IMR-90 (cell line): Measurements from ENCODE around the gene KAT2A. TPM values are rescaled to one million over a fixed set of nuclear protein-coding genes. Genes with fewer than 3 reads are reported as not detected.

ENCODE experiments used
- ATAC-seq: fragments of 200-7000 bp; cut with Tn5 transposase; 2 replicates; pipeline ENCODE4 v1.9.1; 2020; ENCODE audit warnings: low read depth, mild to moderate bottlenecking, moderate library complexity
- BruUV-seq: library from RNA; stranded (reverse); fragments of 400-500 nt; replicated peaks from 2 replicates; lab custom pipeline; 2021; lab: Mats Ljungman, UMichigan
- CTCF ChIA-PET: fragments of 300-600 bp; formaldehyde crosslinking; extraction: SDS; loops from one replicate; lab custom pipeline; 2021; ENCODE audit warnings: antibody characterized with exemption; lab: Yijun Ruan, JAX
- POLR2A ChIA-PET: fragments of 300-600 bp; sonication (Branson Sonifier 250); formaldehyde crosslinking; loops from one replicate; lab custom pipeline; 2022; ENCODE audit warnings: antibody characterized with exemption; ENCODE audit not compliant: unreplicated experiment; lab: Charles Lee
- DNase-seq: peaks from one replicate; pipeline ENCODE4 v3.0.0; 2013
- H2AFZ ChIP-seq: replicated peaks from 2 replicates; pipeline ENCODE3; 2013; ENCODE audit warnings: low read length, mild to moderate bottlenecking; ENCODE audit not compliant: poor library complexity
- H2AK5ac ChIP-seq: 2 replicates; pipeline ENCODE4 v1.6.1; 2013; ENCODE audit warnings: low read depth, low read length, inconsistent platforms
- H2AK9ac ChIP-seq: replicated peaks from 2 replicates; pipeline ENCODE3; 2013; ENCODE audit warnings: mild to moderate bottlenecking, low read depth, low read length, moderate library complexity; ENCODE audit not compliant: poor library complexity
- H2BK120ac ChIP-seq: 2 replicates; pipeline ENCODE4 v1.6.1; 2013; ENCODE audit warnings: low read depth, low read length, inconsistent platforms
- H2BK15ac ChIP-seq: 3 replicates; pipeline ENCODE4 v1.6.1; 2013; ENCODE audit warnings: low read depth, low read length, inconsistent platforms
- H2BK20ac ChIP-seq: 2 replicates; pipeline ENCODE4 v1.6.1; 2013; ENCODE audit warnings: low read depth, mild to moderate bottlenecking, inconsistent platforms, low read length, moderate library complexity
- H2BK5ac ChIP-seq: 2 replicates; pipeline ENCODE4 v1.6.1; 2013; ENCODE audit warnings: mild to moderate bottlenecking, low read depth, low read length, inconsistent platforms; ENCODE audit not compliant: poor library complexity, severe bottlenecking
- H3K14ac ChIP-seq: replicated peaks from 2 replicates; pipeline ENCODE4 v1.6.1; 2013; ENCODE audit warnings: low read depth, low read length, inconsistent platforms
- H3K18ac ChIP-seq: 2 replicates; pipeline ENCODE4 v1.6.1; 2013; ENCODE audit warnings: low read depth, low read length, control low read depth
- H3K23ac ChIP-seq: 2 replicates; pipeline ENCODE4 v1.6.1; 2013; ENCODE audit warnings: low read depth, low read length, inconsistent platforms
- H3K27ac ChIP-seq: 2 replicates; pipeline ENCODE4 v1.5.1; 2013; ENCODE audit warnings: mild to moderate bottlenecking, control low read depth, low read length; ENCODE audit not compliant: insufficient read depth
- H3K27me3 ChIP-seq: 2 replicates; pipeline ENCODE4 v1.6.1; 2013; ENCODE audit warnings: low read length; ENCODE audit not compliant: control insufficient read depth, insufficient read depth
- H3K36me3 ChIP-seq: 2 replicates; pipeline ENCODE4 v1.6.1; 2013; ENCODE audit warnings: low read length, mixed read lengths; ENCODE audit not compliant: control insufficient read depth, insufficient read depth
- H3K4ac ChIP-seq: 2 replicates; pipeline ENCODE4 v1.6.1; 2013; ENCODE audit warnings: low read depth, low read length, inconsistent platforms
- H3K4me1 ChIP-seq: 2 replicates; pipeline ENCODE4 v1.6.1; 2013; ENCODE audit warnings: low read length, mixed read lengths; ENCODE audit not compliant: control insufficient read depth, insufficient read depth
- H3K4me2 ChIP-seq: 2 replicates; pipeline ENCODE4 v1.6.1; 2013; ENCODE audit warnings: low read depth, mild to moderate bottlenecking, control low read depth, low read length, moderate library complexity
- H3K4me3 ChIP-seq: 2 replicates; pipeline ENCODE4 v1.5.1; 2013; ENCODE audit warnings: low read depth, mild to moderate bottlenecking, control low read depth, low read length, moderate library complexity; ENCODE audit not compliant: insufficient read depth
- H3K56ac ChIP-seq: 2 replicates; pipeline ENCODE4 v1.6.1; 2013; ENCODE audit warnings: low read length, inconsistent platforms; ENCODE audit not compliant: insufficient read depth; ENCODE audit errors: extremely low read depth
- H3K79me1 ChIP-seq, 2 experiments: 2 replicates each; pipeline ENCODE4 v1.6.1; 2013; ENCODE audit warnings: low read length in 2 of 2, inconsistent platforms in 1 of 2, low read depth in 1 of 2
- H3K9ac ChIP-seq: 2 replicates; pipeline ENCODE4 v1.6.1; 2013; ENCODE audit warnings: low read depth, low read length, control low read depth
- H3K9me1 ChIP-seq: 2 replicates; pipeline ENCODE4 v1.6.1; 2013; ENCODE audit warnings: low read length, inconsistent platforms; ENCODE audit not compliant: insufficient read depth
- H3K9me3 ChIP-seq: 2 replicates; pipeline ENCODE4 v1.6.1; 2013; ENCODE audit warnings: low read length; ENCODE audit not compliant: control insufficient read depth, insufficient read depth
- H4K20me1 ChIP-seq: 2 replicates; pipeline ENCODE4 v1.6.1; 2013; ENCODE audit warnings: low read length, inconsistent platforms; ENCODE audit not compliant: insufficient read depth
- H4K5ac ChIP-seq: 2 replicates; pipeline ENCODE4 v1.6.1; 2013; ENCODE audit warnings: mild to moderate bottlenecking, low read depth, low read length, control low read depth
- H4K8ac ChIP-seq, 2 experiments: 2 replicates each; pipeline ENCODE4 v1.6.1; 2013; ENCODE audit warnings: low read depth in 2 of 2, low read length in 2 of 2, control low read depth in 1 of 2, inconsistent platforms in 1 of 2
- H4K91ac ChIP-seq: 2 replicates; pipeline ENCODE4 v1.6.1; 2013; ENCODE audit warnings: low read depth, low read length, inconsistent platforms; ENCODE audit not compliant: insufficient read depth
- CEBPB ChIP-seq: IDR thresholded peaks from 2 replicates; pipeline ENCODE4 v1.6.1; 2012; ENCODE audit warnings: low read depth, low read length, improper control_type of control experiment
- RCOR1 ChIP-seq: IDR thresholded peaks from 2 replicates; pipeline ENCODE4 v1.6.1; 2012; ENCODE audit warnings: mild to moderate bottlenecking, low read length, improper control_type of control experiment; ENCODE audit not compliant: insufficient replicate concordance
- WGBS, 2 experiments: methylation state at CpG; one replicate each; pipeline versions ENCODE4 v1.1.5 to v1.1.7; 2013; ENCODE audit warnings: missing lambda C conversion rate in 2 of 2; ENCODE audit not compliant: insufficient read length in 1 of 2; ENCODE audit errors: extremely low coverage in 2 of 2; 5-methylcytosine and 5-hydroxymethylcytosine counted together
- dilution Hi-C: fragments of 300-500 bp; cut with HindIII; formaldehyde crosslinking; loops from one replicate; pipeline ENCODE4 v1.14.3; 2018; ENCODE audit warnings: low sequenced_read_pairs; ENCODE audit not compliant: unreplicated experiment
- in situ Hi-C: fragments of 300-500 bp; cut with MboI; formaldehyde crosslinking; loops from 3 replicates; pipeline ENCODE4 v1.14.3; 2019; ENCODE audit warnings: low sequenced_read_pairs, inconsistent platforms, mixed read lengths
- intact Hi-C: fragments of 100-400 bp; cut with micrococcal nuclease; formaldehyde crosslinking; loops from 2 replicates; pipeline ENCODE4 v1.10.0; 2022
- polyA plus RNA-seq, 3 experiments: library from polyadenylated mRNA; depleted of rRNA; stranded (reverse); fragments of >200 nt; gene quantifications; 2 replicates each; pipeline ENCODE4 v1.2.3, GENCODE V29; 2012; ENCODE audit warnings: low replicate concordance in 1 of 3
- total RNA-seq: library from RNA; depleted of rRNA; stranded (reverse); fragments of >200 nt; gene quantifications from 2 replicates; pipeline ENCODE4 v1.2.3, GENCODE V29; 2012

Gene KAT2A
- total and polyA plus RNA-seq, 2 of the 4 experiments (the other 2 are of a cell fraction) = 6.3 to 28.2 TPM

GRCh38 chr17:42107124-42107523 lies 14.0 kb downstream of the KAT2A start:
- Histone ChIP-seq H2AK9ac (no peak overlapping the region), H3K27me3 (peaks cover 8% of the 10 kb centered on the region), H3K4ac (no peak overlapping the region), H3K9me3 (no peaks in the 10 kb centered on the region), H4K91ac (no peak overlapping the region), H2AFZ (peak overlapping the region; percentile 94), H2BK120ac (no peak overlapping the region), H3K9ac (no peak overlapping the region), H4K8ac (no peak overlapping the region), H3K14ac (no peak overlapping the region), H3K23ac (no peak overlapping the region), H4K5ac (no peak overlapping the region), H2BK5ac (no peak overlapping the region), H3K4me2 (no peak overlapping the region; the same call in 1 of the 2 replicates), H3K56ac (no peak overlapping the region), H2BK15ac (no peak overlapping the region), H3K9me1 (peaks cover 4% of the 10 kb centered on the region; the same call in 1 of the 2 replicates), H4K20me1 (no peaks in the 10 kb centered on the region), H2AK5ac (no peak overlapping the region), H3K4me3 (no peak overlapping the region), H3K27ac (no peak overlapping the region), H3K18ac (no peak overlapping the region), H3K79me1 (no peaks in the 10 kb centered on the region), H3K36me3 (no peaks in the 10 kb centered on the region), H3K4me1 (peaks cover 4% of the 10 kb centered on the region; the same call in 1 of the 2 replicates), H2BK20ac (no peak overlapping the region)
- intact Hi-C loops = no loop called here
- ChIA-PET CTCF (interaction anchor here (0.9 kb wide), 1 partner anchor 9 kb away, joined by 3 read pairs; the partner anchor contains the start of gene ZNF385C), POLR2A (no interaction called here)
- DNase-seq = no peak
- peak; percentile 37; the same call in 1 of the 2 replicates for TF ChIP-seq CEBPB
- TF ChIP-seq RCOR1 = no peak
- BruUV-seq = no TSS peak
- no peak for ATAC-seq
- in situ Hi-C loops = no loop called here
- dilution Hi-C loops = no loop called here
- WGBS, 2 experiments = no CpG with 5 or more reads among the region's 6 CpGs
